GM18517 (cell line): ENCODE measurements around the gene ZNF423.

ENCODE experiments used
- ATAC-seq: cut with Tn5 transposase; IDR thresholded peaks from one replicate; pipeline ENCODE4 v1.9.1; 2021; ENCODE audit warnings: mild to moderate bottlenecking, moderate library complexity; ENCODE audit not compliant: unreplicated experiment

ZNF423 gene

DNA sequence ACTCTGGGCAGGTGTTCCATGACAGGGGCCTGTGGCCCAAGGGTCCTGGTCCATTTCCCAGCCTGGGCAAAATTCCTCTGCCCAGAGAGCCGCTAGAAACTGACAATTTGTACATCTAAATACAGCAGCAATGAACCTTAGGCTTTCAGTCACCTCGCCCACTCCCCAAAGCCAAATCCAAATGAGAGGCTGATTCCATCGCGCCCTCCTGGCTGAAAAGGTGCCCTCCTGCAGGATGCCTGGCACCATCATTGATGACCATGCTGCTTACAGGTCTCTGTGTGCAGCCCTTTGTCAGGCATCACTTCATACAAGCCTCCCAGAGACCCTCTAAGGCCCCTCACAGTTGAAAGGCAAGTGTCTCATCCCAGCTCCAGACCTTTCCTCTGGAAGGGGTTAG, 367.6 kb downstream of the ZNF423 start:
- ATAC-seq: no peak

GRCh38 chr16:49487746-49488145, 368.2 kb downstream of the ZNF423 start:
- no peak for ATAC-seq

DNA sequence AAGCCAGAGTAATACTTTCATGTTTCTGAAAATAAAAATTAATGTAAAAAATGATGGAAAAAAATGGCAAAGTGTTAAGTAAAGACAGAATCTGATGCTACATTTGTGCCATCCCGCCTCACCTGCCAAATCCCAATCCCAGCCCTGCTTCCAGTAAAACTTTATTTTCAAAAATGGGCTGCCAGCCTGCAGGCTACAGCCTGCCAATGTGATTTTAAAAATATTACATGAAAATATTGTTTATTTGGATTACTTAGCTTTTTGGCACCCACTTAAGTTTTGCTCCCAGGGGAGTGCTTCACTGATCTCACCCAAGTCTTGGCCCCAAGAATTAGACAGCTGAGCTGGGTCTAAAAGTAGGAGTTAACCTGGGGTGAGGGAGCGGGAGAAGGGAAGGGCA, 369.5 kb downstream of the ZNF423 start:
- ATAC-seq: no peak

DNA sequence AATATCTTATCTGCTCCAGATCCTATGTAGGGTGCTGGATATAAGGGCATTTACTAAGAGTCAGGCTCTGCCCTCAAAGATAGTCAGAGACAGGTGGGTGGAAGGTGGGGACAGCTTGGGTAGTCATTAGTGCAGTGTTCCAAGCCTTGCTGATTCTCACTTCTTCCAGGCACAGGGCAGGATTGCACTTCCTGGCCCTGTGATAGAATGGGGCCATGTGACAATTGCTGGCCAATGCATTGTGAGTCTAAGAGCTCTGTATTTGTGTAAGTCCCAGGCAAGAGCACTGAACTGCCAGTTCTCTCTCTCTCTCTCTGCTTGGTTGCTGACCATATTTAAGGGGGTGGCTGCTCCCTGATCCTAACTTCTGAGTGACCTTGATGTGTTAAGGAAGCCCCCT, 370.2 kb downstream of the ZNF423 start:
- ATAC-seq: no peak

DNA sequence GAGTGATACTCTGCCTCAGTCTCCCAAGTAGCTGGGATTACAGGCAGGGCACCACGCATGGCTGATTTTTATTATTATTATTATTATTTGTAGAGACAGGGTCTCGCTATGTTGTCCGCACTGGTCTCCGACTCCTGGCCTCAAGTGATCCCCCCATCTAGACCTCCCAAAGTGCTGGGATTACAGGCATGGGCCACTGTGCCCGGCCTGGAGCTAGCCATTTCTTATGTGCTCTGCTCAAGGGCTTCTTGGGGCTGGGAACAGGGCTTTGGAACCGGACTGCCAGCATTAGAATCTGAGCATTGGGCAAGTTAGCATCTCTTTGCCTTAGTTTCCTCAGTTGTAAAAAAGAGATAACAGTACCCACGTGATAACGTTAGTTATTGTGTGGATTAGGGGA, 371.0 kb downstream of the ZNF423 start:
- ATAC-seq: no peak

GRCh38 chr16:49484451-49484849, 371.5 kb downstream of the ZNF423 start:
- no peak for ATAC-seq

DNA sequence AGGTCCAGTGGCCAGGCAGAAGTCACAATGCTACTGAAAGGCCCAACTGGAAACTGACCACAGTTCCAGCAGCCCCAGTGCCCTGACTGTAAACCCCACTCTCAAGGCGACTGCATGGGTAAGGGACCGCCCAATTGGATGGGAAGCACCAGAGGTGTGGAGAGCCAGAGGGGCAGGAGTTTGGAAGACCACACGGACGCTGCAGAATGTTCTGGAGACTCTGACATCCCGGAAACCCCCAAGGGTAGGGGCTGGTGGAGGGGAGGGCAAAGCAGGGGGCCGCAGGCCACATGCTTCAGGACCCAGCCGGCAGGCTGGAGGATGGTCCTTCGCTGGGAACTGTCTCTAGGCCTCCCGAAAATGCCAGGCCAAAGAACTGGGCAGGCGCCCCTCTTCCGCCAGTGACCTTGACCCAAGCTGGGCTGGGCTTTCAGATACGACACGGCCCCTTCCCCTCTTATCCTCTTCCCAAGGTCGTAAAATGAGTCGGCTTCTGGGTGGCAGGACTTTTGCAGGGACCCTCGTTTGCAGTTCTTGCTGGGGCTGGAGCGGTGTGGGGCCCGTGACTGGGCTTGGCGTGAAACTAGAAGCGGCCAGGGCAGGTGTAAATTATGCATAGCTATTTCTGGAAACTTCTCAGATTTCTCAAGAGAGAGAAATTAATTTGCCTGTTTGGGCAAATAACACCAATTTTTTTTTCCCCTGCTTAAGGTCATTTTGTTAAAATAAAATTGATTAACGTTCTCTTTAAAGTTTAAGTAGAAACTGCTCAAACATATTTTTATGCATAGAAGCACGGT, 372.1 kb downstream of the ZNF423 start:
- no peak for ATAC-seq

DNA sequence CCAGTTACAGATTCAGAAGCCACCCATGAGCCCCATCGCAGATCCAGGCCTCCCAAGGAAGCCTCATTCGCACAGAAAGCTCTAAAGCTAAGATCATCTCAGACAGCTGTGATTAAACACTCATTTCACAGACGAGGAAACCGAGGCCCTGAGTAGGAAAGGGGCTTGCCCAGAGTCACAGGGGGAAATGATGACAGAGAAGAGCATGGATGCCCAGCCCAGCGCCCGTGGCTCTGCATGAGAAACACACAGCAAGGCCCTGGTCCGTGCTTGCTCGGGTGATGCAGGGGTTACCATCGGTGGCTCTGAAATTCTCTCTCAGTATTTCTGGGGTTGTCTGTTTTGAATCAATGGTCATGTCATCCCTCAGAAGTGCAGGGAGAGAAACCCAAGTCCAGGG, 372.7 kb downstream of the ZNF423 start:
- ATAC-seq: no peak

DNA sequence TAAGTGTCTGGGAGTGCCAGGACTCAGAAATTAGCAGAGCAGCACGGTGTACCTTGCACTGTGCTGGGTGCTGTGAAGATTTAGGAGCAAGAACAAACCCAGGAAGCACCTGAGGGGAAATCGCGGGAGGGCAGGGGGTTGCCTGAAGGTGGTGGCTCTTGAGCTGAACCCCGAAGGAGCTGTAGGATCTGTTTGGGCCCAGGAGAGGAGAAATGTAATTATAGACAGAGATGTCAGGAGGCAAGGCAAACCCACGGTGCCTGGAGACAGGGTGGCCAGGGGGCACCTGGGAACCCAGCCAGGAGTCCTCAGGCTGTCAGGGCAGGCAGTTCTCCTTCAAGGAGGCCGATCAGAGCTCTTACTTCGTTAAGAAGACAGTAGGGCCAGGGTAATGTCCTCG, 373.2 kb downstream of the ZNF423 start:
- ATAC-seq: no peak

DNA sequence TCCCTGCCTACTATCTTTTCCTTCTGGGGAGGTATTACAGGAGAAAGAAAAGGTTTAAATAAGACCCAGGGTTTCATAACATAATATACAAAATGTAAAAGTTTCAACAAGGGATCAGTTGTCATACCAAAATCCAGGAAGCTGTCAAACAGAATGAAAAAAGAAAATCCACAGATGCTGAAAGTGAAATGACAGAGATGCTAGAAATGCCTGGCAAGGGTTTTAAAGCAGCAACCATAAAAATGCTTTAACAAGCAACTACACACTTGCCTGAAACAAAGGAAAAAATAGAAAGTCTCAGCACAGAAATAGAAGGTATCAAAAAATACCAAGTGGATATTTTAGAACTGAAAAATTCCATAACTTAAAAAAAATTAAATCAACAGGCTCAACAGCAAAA, 377.3 kb downstream of the ZNF423 start:
- no peak for ATAC-seq

DNA sequence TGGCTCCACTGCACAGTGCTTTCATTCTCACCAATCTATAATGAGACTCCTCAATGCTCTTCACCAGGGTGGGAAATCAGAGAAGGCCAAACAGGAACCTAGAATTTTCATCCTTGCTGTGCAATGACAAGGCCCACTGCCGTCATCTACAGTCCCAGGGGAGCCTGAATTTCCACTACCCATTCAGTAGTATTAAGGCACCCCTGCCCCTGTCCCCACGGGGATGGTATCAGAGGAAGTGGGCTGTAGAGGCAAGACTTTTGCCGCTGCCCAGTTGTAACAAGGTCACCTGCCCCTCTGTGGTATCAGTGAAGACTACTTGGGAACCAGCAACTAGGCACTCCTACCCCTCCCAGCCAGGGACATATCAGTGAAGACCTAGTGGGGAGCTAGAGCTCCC, 377.8 kb downstream of the ZNF423 start:
- peak; percentile 52 for ATAC-seq

- no peak for ATAC-seq
Observed at GRCh38 chr16:49477250-49477895, 378.5 kb downstream of the ZNF423 start.

GRCh38 chr16:49474741-49475140, 381.2 kb downstream of the ZNF423 start:
- ATAC-seq: no peak

DNA sequence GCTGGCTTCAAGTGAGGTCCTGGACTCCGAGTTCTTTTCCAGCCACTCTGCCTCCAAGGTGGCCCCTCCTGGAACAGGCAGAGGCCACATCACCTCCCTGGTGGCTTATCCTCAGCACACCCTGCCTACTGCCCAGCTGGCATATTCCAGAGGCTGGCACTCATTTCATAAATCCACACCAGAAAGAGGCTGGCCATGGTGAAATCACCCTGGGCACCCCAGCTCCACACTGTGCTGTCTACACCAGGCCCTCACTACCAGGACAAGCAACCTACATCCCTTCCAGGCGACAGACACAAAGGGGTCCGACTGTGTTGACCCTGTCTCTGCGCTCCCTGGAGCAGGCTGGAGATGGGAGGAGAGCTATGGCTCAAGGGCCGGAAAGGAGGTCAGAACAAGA, 382.1 kb downstream of the ZNF423 start:
- no peak for ATAC-seq

DNA sequence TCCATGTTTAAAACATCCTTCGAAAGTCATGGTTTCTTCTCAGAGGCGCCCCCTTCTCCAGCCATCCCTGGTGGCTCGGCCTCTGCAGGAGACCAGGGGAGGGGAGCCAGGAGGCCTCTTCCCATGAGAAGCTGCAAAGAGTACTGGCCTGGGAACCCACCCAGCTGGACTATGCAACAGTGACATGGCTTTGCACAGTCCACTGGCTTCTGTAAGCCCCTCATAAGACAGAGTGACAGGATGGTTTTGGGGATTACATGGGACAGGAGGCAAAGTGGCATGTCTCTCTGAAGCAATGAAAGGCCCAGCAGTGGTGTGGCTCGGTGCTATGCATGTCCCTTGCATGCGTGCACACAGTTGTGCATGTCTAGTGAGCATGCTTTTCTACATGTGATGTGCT, 382.8 kb downstream of the ZNF423 start:
- ATAC-seq: no peak

DNA sequence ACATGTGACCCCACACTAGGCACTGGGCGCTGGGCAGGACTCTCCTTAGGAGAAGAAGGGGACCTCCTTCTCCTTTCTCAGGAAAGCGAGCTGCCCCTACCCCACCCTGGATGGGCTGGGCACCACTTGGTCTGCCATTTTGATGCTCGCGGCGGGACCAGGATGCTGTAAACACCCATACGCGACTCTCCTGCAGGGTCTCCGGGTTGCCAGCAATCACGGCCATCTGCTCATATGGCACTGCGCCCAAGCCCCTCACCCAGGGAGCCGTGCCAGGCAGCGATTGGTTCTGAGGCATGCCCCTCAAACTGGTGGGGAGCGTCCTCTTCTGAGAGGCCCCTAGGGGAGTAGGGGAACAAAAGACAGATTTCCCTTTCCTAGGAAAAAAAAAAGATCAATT, 383.3 kb downstream of the ZNF423 start:
- no peak for ATAC-seq

GRCh38 chr16:49471038-49471727, 384.7 kb downstream of the ZNF423 start:
- ATAC-seq: no peak

DNA sequence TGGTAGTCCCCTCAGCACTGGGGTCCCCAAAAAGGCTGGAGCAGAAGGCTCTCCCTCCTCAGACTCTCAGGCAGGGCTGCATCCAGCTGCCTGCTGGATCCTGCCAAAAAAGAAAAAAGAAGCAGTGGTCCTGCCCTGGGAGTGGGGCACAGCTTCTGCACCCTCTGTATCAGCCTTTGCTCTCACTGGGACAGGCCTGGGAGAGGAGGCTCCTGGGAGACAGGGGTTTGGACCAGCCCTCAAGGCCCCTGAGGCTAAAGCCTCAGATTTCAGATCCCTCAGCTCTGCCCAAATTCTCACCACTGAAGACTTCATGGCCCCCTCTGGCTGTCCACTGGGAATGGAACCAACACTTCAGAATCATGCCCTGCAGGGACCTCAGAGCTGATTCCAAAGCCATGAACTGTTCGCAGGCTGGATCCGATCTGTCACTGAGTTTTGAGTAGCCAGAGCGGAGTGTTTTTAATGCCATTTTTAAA, 385.4 kb downstream of the ZNF423 start:
- ATAC-seq: no peak

DNA sequence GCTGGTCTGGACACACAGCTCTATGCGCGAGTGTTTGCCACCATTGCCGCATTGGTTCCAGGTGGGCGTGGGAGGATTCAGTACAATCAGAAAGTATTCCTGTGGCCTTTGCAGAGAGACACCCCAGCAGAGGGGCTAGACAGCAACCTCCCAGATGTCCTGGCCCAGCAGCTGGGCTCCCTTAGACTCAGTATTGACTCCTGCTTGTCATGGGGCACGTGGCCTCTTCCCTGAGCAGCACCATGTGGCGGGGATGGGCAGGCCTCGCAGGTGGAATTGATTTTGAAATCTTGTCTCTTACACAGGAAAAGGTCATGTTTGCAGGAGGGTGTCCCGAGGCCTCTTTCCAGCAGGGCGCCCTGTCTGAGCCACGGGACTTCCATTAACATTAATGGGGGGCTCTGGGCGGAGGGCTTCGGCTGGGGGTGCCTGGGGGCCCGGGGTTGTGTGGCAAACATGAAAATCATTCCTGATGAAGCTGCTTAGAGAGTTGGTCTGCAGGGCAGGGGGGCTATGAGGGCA, 385.9 kb downstream of the ZNF423 start:
- ATAC-seq: no peak

- no peak for ATAC-seq
Observed at GRCh38 chr16:49469311-49469670, 386.6 kb downstream of the ZNF423 start.

GRCh38 chr16:49468611-49469310, 387.2 kb downstream of the ZNF423 start:
- ATAC-seq: no peak
